Mucosa of descending colon (tissue), 3 donors: Measurements from ENCODE around the gene FAF1. TPM values are rescaled to one million over a fixed set of nuclear protein-coding genes. Genes with fewer than 3 reads are reported as not detected.

Experiments used
- ATAC-seq: fragments of 200-7000 bp; cut with Tn5 transposase; one replicate; pipeline ENCODE4 v1.9.1; 2020; ENCODE audit warnings: mild to moderate bottlenecking, moderate library complexity
- DNase-seq, 3 donors: peaks; one replicate each; pipeline ENCODE4 v3.0.0-alpha.2; 2020
- H3K36me3 ChIP-seq: fragments of 200-600 bp; one replicate; pipeline ENCODE4 v1.8.0; 2021; ENCODE audit warnings: low read depth, mild to moderate bottlenecking
- H3K4me1 ChIP-seq: fragments of 200-600 bp; one replicate; pipeline ENCODE4 v1.8.0; 2021; ENCODE audit warnings: low read depth, mild to moderate bottlenecking
- H3K4me3 ChIP-seq: fragments of 200-600 bp; one replicate; pipeline ENCODE4 v1.8.0; 2021; ENCODE audit warnings: mild to moderate bottlenecking
- H3K9me3 ChIP-seq: fragments of 200-600 bp; one replicate; pipeline ENCODE4 v1.8.0; 2021; ENCODE audit warnings: mild to moderate bottlenecking
- intact Hi-C, 2 donors: fragments of 100-400 bp; cut with DNase I in 1 of 2; cut with micrococcal nuclease in 1 of 2; formaldehyde crosslinking; loops; one replicate each; pipeline versions ENCODE4 v1.11.0 to v1.11.1; 2022; cut with DNase I, micrococcal nuclease
- total RNA-seq, 3 donors: library from RNA; stranded (reverse); fragmentation: NEBNext Ultra II Directional in 2 of 3; extraction: Animal tissue kit (Norgen Biotek cat#: 25700) in 2 of 3; gene quantifications; one replicate each; pipeline versions ENCODE4 v1.2.1 to v1.2.4, GENCODE V29; 2021 to 2023
- TF ChIP-seq, protein P1 (sequence below): fragments of 200-600 bp; IDR thresholded peaks from one replicate; pipeline ENCODE4 v1.8.0; 2022; ENCODE audit warnings: antibody characterized with exemption, mild to moderate bottlenecking
- donor health status: DM: no; HTN: no; CAD: no; lungs with moderate emphysema.
- donor health status: DM: no; HTN: no; CAD: no.
- donor health status: DM: no; HTN: yes; CAD: no.

FAF1 gene
- total RNA-seq, 3 donors from 2014 or later: 48.6 to 70.9 (median 57.7) TPM

DNA sequence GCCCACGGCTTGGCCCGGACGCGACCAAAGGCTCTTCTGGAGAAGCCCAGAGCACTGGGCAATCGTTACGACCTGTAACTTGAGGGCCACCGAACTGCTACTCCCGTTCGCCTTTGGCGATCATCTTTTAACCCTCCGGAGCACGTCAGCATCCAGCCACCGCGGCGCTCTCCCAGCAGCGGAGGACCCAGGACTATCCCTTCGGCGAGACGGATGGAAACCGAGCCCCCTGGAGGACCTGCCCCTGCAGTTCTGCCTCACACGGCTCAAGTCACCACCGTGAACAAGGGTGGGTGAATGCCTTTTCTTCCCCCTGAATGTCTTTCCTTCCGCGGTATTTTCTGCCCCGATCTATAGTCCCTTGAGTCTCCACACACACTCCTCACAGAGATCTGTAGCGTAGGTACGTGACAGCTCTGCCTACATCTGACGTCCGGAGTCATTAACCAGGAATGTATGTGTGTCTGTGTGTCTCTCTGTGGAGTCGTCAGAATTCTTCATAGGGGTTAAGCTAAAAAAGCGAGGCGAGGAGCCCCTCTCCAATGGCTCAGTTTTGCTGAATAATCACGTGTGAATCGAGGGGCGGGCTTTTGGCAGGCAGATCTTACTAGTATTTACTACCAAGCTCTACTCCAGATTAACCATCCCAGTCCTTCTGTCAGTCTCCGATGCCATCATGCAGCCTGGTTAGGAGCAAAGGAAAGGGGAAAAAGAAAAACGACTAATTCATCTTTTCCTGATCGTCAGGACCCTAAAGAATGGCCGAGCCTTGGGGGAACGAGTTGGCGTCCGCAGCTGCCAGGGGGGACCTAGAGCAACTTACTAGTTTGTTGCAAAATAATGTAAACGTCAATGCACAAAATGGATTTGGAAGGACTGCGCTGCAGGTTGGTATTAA lies 9.8 kb upstream of the FAF1 start, which contains the start of gene CDKN2C:
CDKN2C (plus strand) TSS at position 635 of the 898 bp plus-strand sequence; CDS start at position 759, 124 bp downstream.
- intact Hi-C loops: no loop called here

DNA sequence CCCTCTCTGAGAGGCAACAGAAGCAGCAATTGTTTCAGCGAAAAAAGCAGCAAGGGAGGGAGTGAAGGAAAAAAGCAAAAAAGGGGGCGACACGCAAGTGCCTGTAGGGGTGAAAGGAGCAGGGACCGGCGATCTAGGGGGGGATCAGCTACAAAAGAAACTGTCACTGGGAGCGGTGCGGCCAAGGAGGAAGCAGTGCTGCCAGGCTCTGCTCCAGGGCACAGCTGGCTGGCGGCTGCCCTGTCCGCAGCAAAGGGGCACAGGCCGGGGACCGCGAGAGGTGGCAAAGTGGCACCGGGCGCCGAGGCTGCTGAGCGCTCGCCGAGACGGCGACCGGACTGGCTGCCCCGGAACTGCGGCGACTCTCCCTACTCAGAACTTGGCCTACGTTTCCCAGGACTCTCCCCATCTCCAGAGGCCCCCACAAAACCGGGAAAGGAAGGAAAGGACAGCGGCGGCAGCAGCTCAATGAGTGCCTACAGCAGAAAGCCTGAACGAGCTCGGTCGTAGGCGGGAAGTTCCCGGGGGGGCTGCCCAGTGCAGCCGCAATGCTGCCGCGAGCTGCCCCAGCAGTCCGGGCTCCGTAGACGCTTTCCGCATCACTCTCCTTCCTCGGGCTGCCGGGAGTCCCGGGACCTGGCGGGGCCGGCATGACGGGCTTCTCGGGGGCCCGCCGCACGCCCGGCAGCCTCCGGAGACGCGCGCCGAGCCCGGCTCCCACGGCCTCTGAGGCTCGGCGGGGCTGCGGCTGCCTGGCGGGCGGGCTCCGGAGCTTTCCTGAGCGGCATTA lies 8.9 kb upstream of the FAF1 start:
- TF ChIP-seq, protein P1, sequence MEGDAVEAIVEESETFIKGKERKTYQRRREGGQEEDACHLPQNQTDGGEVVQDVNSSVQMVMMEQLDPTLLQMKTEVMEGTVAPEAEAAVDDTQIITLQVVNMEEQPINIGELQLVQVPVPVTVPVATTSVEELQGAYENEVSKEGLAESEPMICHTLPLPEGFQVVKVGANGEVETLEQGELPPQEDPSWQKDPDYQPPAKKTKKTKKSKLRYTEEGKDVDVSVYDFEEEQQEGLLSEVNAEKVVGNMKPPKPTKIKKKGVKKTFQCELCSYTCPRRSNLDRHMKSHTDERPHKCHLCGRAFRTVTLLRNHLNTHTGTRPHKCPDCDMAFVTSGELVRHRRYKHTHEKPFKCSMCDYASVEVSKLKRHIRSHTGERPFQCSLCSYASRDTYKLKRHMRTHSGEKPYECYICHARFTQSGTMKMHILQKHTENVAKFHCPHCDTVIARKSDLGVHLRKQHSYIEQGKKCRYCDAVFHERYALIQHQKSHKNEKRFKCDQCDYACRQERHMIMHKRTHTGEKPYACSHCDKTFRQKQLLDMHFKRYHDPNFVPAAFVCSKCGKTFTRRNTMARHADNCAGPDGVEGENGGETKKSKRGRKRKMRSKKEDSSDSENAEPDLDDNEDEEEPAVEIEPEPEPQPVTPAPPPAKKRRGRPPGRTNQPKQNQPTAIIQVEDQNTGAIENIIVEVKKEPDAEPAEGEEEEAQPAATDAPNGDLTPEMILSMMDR: no peak
- ATAC-seq (peak; percentile 57), DNase-seq (peak; percentile 59 to 82 (median 73))
- peaks cover 12% of the 10 kb centered on the region for H3K4me1 ChIP-seq
- no peaks in the 10 kb centered on the region for H3K9me3 ChIP-seq
- H3K36me3 ChIP-seq: no peaks in the 10 kb centered on the region
- peak overlapping the region; percentile 63 for H3K4me3 ChIP-seq
- intact Hi-C loops: no loop called here

More for the DNA sequence above, 9.8 kb upstream of the FAF1 start, which contains the start of gene CDKN2C:
- H3K4me1 ChIP-seq: peaks cover 12% of the 10 kb centered on the region
- no peaks in the 10 kb centered on the region for H3K9me3 ChIP-seq
- H3K4me3 ChIP-seq: peak within 1 kb of the TSS; percentile 63
- DNase-seq: peak; percentile 66 to 87 (median 74)
- H3K36me3 ChIP-seq: no peaks in the 10 kb centered on the region
- TF ChIP-seq, protein P1: no peak
- peak; percentile 45 for ATAC-seq

DNA sequence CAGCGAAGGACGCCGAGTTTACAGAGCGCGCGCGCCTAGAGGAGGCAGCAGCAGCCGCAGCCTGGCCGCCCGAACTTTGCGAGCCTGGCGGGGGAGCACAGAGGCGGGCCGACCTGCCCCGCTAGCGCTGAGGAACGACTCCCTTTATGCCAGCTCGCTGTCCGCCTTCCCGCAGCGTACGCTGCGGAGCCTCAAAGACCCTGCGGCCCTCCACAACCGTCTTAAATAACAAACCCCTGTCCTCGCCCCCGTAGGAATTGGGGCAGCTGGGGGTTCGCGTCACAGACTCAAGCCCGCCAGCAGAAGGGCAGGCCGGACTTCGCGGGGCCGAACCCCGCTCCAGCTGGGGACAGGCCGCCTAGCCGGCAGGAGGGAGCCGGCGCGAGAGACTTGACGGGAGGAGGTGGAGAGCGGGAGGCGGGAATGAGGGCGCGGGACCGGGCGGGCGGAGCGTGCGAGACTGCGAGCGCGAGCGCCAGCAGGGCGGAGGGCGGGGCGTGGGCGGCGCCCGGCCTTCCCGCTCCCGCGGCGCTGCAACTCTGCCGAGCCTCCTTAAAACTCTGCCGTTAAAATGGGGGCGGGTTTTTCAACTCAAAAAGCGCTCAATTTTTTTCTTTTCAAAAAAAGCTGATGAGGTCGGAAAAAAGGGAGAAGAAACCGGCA lies 8.2 kb upstream of the FAF1 start:
- intact Hi-C loops: no loop called here

DNA sequence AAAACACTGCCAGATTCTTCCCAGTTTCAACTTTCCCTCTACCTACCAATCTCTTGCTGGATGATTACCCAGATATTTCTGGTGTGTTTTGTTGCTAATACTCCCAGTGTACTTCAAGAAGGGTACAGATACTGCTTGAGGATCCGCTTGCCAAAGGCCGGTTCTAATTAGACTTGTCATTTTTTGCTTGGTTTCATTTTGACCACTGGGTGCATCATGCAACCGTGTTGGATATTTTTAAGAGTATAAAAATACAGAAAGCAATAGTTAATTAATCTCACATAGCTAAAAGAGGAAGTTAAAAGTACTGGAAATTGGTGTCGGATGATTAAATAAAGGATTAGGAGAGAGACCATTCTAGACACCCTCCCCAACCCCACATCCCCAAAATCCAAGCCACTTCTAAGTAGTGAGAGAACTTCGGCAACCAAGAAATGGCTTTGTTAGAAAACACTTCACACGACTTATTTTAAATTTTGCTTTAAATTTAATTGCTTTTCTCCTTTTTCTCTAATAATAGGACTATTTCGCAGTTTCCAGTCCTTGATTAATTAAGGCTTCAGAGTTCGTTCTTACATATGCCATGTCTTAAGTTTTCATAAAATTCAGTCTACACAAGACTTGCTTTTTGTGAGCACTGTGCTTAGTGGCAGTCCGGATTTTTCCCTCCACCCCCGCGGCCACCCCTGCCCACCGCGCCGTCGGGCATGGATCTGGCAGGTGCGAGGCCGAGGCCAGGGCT lies 7.5 kb upstream of the FAF1 start:
- intact Hi-C loops: no loop called here
- TF ChIP-seq, protein P1: no peak
- Histone ChIP-seq H3K4me1 (peaks cover 12% of the 10 kb centered on the region), H3K9me3 (no peaks in the 10 kb centered on the region), H3K36me3 (no peaks in the 10 kb centered on the region), H3K4me3 (peak overlapping the region; percentile 63)
- no peak for ATAC-seq
- no peak for DNase-seq

More for the DNA sequence above, 8.2 kb upstream of the FAF1 start:
- Histone ChIP-seq H3K36me3 (no peaks in the 10 kb centered on the region), H3K4me3 (peak overlapping the region; percentile 63), H3K9me3 (no peaks in the 10 kb centered on the region), H3K4me1 (peaks cover 12% of the 10 kb centered on the region)
- TF ChIP-seq, protein P1: peak; percentile 46
- ATAC-seq (peak; percentile 94), DNase-seq (peak; percentile 92 to 95 (median 94))
